IMR-90 (cell line): ENCODE data around the gene PSMC3. TPM values are rescaled to one million over a fixed set of nuclear protein-coding genes. Genes with fewer than 3 reads are reported as not detected.
A peak's percentile ranks its signal among the peaks of the same experiment; 100 is the strongest.

Source experiments
- ATAC-seq: fragments of 200-7000 bp; cut with Tn5 transposase; 2 replicates; pipeline ENCODE4 v1.9.1; 2020; ENCODE audit warnings: low read depth, mild to moderate bottlenecking, moderate library complexity
- BruUV-seq: library from RNA; stranded (reverse); fragments of 400-500 nt; replicated peaks from 2 replicates; lab custom pipeline; 2021; lab: Mats Ljungman, UMichigan
- CTCF ChIA-PET: fragments of 300-600 bp; formaldehyde crosslinking; extraction: SDS; loops from one replicate; lab custom pipeline; 2021; ENCODE audit warnings: antibody characterized with exemption; lab: Yijun Ruan, JAX
- POLR2A ChIA-PET: fragments of 300-600 bp; sonication (Branson Sonifier 250); formaldehyde crosslinking; loops from one replicate; lab custom pipeline; 2022; ENCODE audit warnings: antibody characterized with exemption; ENCODE audit not compliant: unreplicated experiment; lab: Charles Lee
- DNase-seq: peaks from one replicate; pipeline ENCODE4 v3.0.0; 2013
- H2AFZ ChIP-seq: replicated peaks from 2 replicates; pipeline ENCODE3; 2013; ENCODE audit warnings: low read length, mild to moderate bottlenecking; ENCODE audit not compliant: poor library complexity
- H2AK5ac ChIP-seq: 2 replicates; pipeline ENCODE4 v1.6.1; 2013; ENCODE audit warnings: low read depth, low read length, inconsistent platforms
- H2AK9ac ChIP-seq: replicated peaks from 2 replicates; pipeline ENCODE3; 2013; ENCODE audit warnings: mild to moderate bottlenecking, low read depth, low read length, moderate library complexity; ENCODE audit not compliant: poor library complexity
- H2BK120ac ChIP-seq: 2 replicates; pipeline ENCODE4 v1.6.1; 2013; ENCODE audit warnings: low read depth, low read length, inconsistent platforms
- H2BK15ac ChIP-seq: 3 replicates; pipeline ENCODE4 v1.6.1; 2013; ENCODE audit warnings: low read depth, low read length, inconsistent platforms
- H2BK20ac ChIP-seq: 2 replicates; pipeline ENCODE4 v1.6.1; 2013; ENCODE audit warnings: low read depth, mild to moderate bottlenecking, inconsistent platforms, low read length, moderate library complexity
- H2BK5ac ChIP-seq: 2 replicates; pipeline ENCODE4 v1.6.1; 2013; ENCODE audit warnings: mild to moderate bottlenecking, low read depth, low read length, inconsistent platforms; ENCODE audit not compliant: poor library complexity, severe bottlenecking
- H3K14ac ChIP-seq: replicated peaks from 2 replicates; pipeline ENCODE4 v1.6.1; 2013; ENCODE audit warnings: low read depth, low read length, inconsistent platforms
- H3K18ac ChIP-seq: 2 replicates; pipeline ENCODE4 v1.6.1; 2013; ENCODE audit warnings: low read depth, low read length, control low read depth
- H3K23ac ChIP-seq: 2 replicates; pipeline ENCODE4 v1.6.1; 2013; ENCODE audit warnings: low read depth, low read length, inconsistent platforms
- H3K27ac ChIP-seq: 2 replicates; pipeline ENCODE4 v1.5.1; 2013; ENCODE audit warnings: mild to moderate bottlenecking, control low read depth, low read length; ENCODE audit not compliant: insufficient read depth
- H3K27me3 ChIP-seq: 2 replicates; pipeline ENCODE4 v1.6.1; 2013; ENCODE audit warnings: low read length; ENCODE audit not compliant: control insufficient read depth, insufficient read depth
- H3K36me3 ChIP-seq: 2 replicates; pipeline ENCODE4 v1.6.1; 2013; ENCODE audit warnings: low read length, mixed read lengths; ENCODE audit not compliant: control insufficient read depth, insufficient read depth
- H3K4ac ChIP-seq: 2 replicates; pipeline ENCODE4 v1.6.1; 2013; ENCODE audit warnings: low read depth, low read length, inconsistent platforms
- H3K4me1 ChIP-seq: 2 replicates; pipeline ENCODE4 v1.6.1; 2013; ENCODE audit warnings: low read length, mixed read lengths; ENCODE audit not compliant: control insufficient read depth, insufficient read depth
- H3K4me2 ChIP-seq: 2 replicates; pipeline ENCODE4 v1.6.1; 2013; ENCODE audit warnings: low read depth, mild to moderate bottlenecking, control low read depth, low read length, moderate library complexity
- H3K4me3 ChIP-seq: 2 replicates; pipeline ENCODE4 v1.5.1; 2013; ENCODE audit warnings: low read depth, mild to moderate bottlenecking, control low read depth, low read length, moderate library complexity; ENCODE audit not compliant: insufficient read depth
- H3K56ac ChIP-seq: 2 replicates; pipeline ENCODE4 v1.6.1; 2013; ENCODE audit warnings: low read length, inconsistent platforms; ENCODE audit not compliant: insufficient read depth; ENCODE audit errors: extremely low read depth
- H3K79me1 ChIP-seq, 2 experiments: 2 replicates each; pipeline ENCODE4 v1.6.1; 2013; ENCODE audit warnings: low read length in 2 of 2, inconsistent platforms in 1 of 2, low read depth in 1 of 2
- H3K9ac ChIP-seq: 2 replicates; pipeline ENCODE4 v1.6.1; 2013; ENCODE audit warnings: low read depth, low read length, control low read depth
- H3K9me1 ChIP-seq: 2 replicates; pipeline ENCODE4 v1.6.1; 2013; ENCODE audit warnings: low read length, inconsistent platforms; ENCODE audit not compliant: insufficient read depth
- H3K9me3 ChIP-seq: 2 replicates; pipeline ENCODE4 v1.6.1; 2013; ENCODE audit warnings: low read length; ENCODE audit not compliant: control insufficient read depth, insufficient read depth
- H4K20me1 ChIP-seq: 2 replicates; pipeline ENCODE4 v1.6.1; 2013; ENCODE audit warnings: low read length, inconsistent platforms; ENCODE audit not compliant: insufficient read depth
- H4K5ac ChIP-seq: 2 replicates; pipeline ENCODE4 v1.6.1; 2013; ENCODE audit warnings: mild to moderate bottlenecking, low read depth, low read length, control low read depth
- H4K8ac ChIP-seq, 2 experiments: 2 replicates each; pipeline ENCODE4 v1.6.1; 2013; ENCODE audit warnings: low read depth in 2 of 2, low read length in 2 of 2, control low read depth in 1 of 2, inconsistent platforms in 1 of 2
- H4K91ac ChIP-seq: 2 replicates; pipeline ENCODE4 v1.6.1; 2013; ENCODE audit warnings: low read depth, low read length, inconsistent platforms; ENCODE audit not compliant: insufficient read depth
- BHLHE40 ChIP-seq: fragments of 150-350 bp; IDR thresholded peaks from 2 replicates; pipeline ENCODE4 v1.6.1; 2016; ENCODE audit warnings: mild to moderate bottlenecking, low read depth, low read length
- CEBPB ChIP-seq: IDR thresholded peaks from 2 replicates; pipeline ENCODE4 v1.6.1; 2012; ENCODE audit warnings: low read depth, low read length, improper control_type of control experiment
- CHD1 ChIP-seq: IDR thresholded peaks from 2 replicates; pipeline ENCODE4 v1.6.1; 2012; ENCODE audit warnings: low read depth, low read length, improper control_type of control experiment
- CTCF ChIP-seq: conservative IDR thresholded peaks from 2 replicates; pipeline ENCODE4 v1.5.1; 2012; ENCODE audit warnings: mild to moderate bottlenecking, low read depth, low read length, improper control_type of control experiment
- ELK1 ChIP-seq: fragments of 150-350 bp; IDR thresholded peaks from 2 replicates; pipeline ENCODE4 v1.6.1; 2016; ENCODE audit warnings: low read depth, mild to moderate bottlenecking, low read length, moderate library complexity, borderline replicate concordance
- MAFK ChIP-seq: IDR thresholded peaks from 2 replicates; pipeline ENCODE4 v1.6.1; 2012; ENCODE audit warnings: low read depth, low read length, improper control_type of control experiment
- MAZ ChIP-seq: IDR thresholded peaks from 2 replicates; pipeline ENCODE4 v1.6.1; 2012; ENCODE audit warnings: low read depth, mild to moderate bottlenecking, low read length, improper control_type of control experiment, moderate library complexity, borderline replicate concordance
- RAD21 ChIP-seq: IDR thresholded peaks from 2 replicates; pipeline ENCODE4 v1.6.1; 2012; ENCODE audit warnings: low read length, improper control_type of control experiment
- RFX5 ChIP-seq: IDR thresholded peaks from 2 replicates; pipeline ENCODE4 v1.8.0; 2012; ENCODE audit warnings: low read depth, mild to moderate bottlenecking, low read length, moderate library complexity
- SMC3 ChIP-seq: fragments of 150-350 bp; IDR thresholded peaks from 2 replicates; pipeline ENCODE4 v1.6.1; 2016; ENCODE audit warnings: low read depth, mild to moderate bottlenecking, antibody characterized with exemption, low read length, moderate library complexity
- WGBS, 2 experiments: methylation state at CpG; one replicate each; pipeline versions ENCODE4 v1.1.5 to v1.1.7; 2013; ENCODE audit warnings: missing lambda C conversion rate in 2 of 2; ENCODE audit not compliant: insufficient read length in 1 of 2; ENCODE audit errors: extremely low coverage in 2 of 2; 5-methylcytosine and 5-hydroxymethylcytosine counted together
- dilution Hi-C: fragments of 300-500 bp; cut with HindIII; formaldehyde crosslinking; loops from one replicate; pipeline ENCODE4 v1.14.3; 2018; ENCODE audit warnings: low sequenced_read_pairs; ENCODE audit not compliant: unreplicated experiment
- in situ Hi-C: fragments of 300-500 bp; cut with MboI; formaldehyde crosslinking; loops from 3 replicates; pipeline ENCODE4 v1.14.3; 2019; ENCODE audit warnings: low sequenced_read_pairs, inconsistent platforms, mixed read lengths
- intact Hi-C: fragments of 100-400 bp; cut with micrococcal nuclease; formaldehyde crosslinking; loops from 2 replicates; pipeline ENCODE4 v1.10.0; 2022
- polyA plus RNA-seq, 3 experiments: library from polyadenylated mRNA; depleted of rRNA; stranded (reverse); fragments of >200 nt; gene quantifications; 2 replicates each; pipeline ENCODE4 v1.2.3, GENCODE V29; 2012; ENCODE audit warnings: low replicate concordance in 1 of 3
- total RNA-seq: library from RNA; depleted of rRNA; stranded (reverse); fragments of >200 nt; gene quantifications from 2 replicates; pipeline ENCODE4 v1.2.3, GENCODE V29; 2012

PSMC3 gene
- total and polyA plus RNA-seq, 2 of the 4 experiments (the other 2 are of a cell fraction): 238 to 253 TPM

GRCh38 chr11:47435687-47436086 is 9.4 kb upstream of the PSMC3 start:
- CTCF ChIA-PET: interaction anchor here (0.6 kb wide), 1 partner anchor 187 kb away, joined by 4 read pairs; the partner anchor contains the start of gene ACP2
- 100% methylated on average over 1 of the region's 3 CpGs; no CpG with 5 or more reads in 1 of the 2 experiments for WGBS, 2 experiments
- Histone ChIP-seq H3K4me2 (no peak overlapping the region), H3K9me1 (peaks cover 3% of the 10 kb centered on the region; the same call in 1 of the 2 replicates), H3K14ac (no peak overlapping the region), H4K5ac (no peak overlapping the region), H3K23ac (no peak overlapping the region), H4K8ac (no peak overlapping the region), H4K91ac (no peak overlapping the region), H3K4ac (no peak overlapping the region), H3K36me3 (no peaks in the 10 kb centered on the region), H2BK20ac (no peak overlapping the region), H4K20me1 (no peaks in the 10 kb centered on the region), H2AK5ac (no peak overlapping the region), H3K4me3 (no peak overlapping the region), H3K9ac (no peak overlapping the region), H3K56ac (no peak overlapping the region), H3K18ac (no peak overlapping the region), H2AK9ac (no peak overlapping the region), H3K9me3 (no peaks in the 10 kb centered on the region), H3K27ac (no peak overlapping the region), H2BK120ac (no peak overlapping the region), H2BK5ac (no peak overlapping the region), H2BK15ac (no peak overlapping the region), H3K27me3 (no peaks in the 10 kb centered on the region), H3K79me1 (no peaks in the 10 kb centered on the region), H2AFZ (peak overlapping the region; percentile 58), H3K4me1 (no peaks in the 10 kb centered on the region)
- intact Hi-C loops (no loop called here), in situ Hi-C loops (no loop called here), dilution Hi-C loops (no loop called here)
- no peak for ATAC-seq
- POLR2A ChIA-PET: no interaction called here
- no TSS peak for BruUV-seq
- DNase-seq: no peak
- no peak for TF ChIP-seq MAFK
- TF ChIP-seq CTCF: no peak
- no peak for TF ChIP-seq BHLHE40
- TF ChIP-seq SMC3: no peak
- no peak for TF ChIP-seq RFX5
- TF ChIP-seq CHD1: no peak
- no peak for TF ChIP-seq CEBPB
- TF ChIP-seq MAZ: no peak
- TF ChIP-seq ELK1: no peak
- TF ChIP-seq RAD21: no peak
